Hepatocyte (in vitro differentiated cells): Measurements from ENCODE around the gene DTX1.

Source experiments
- CTCF ChIP-seq: fragments of 200-600 bp; sonication (generic); IDR thresholded peaks from 2 replicates; pipeline ENCODE4 v1.5.1; 2016; ENCODE audit warnings: antibody characterized with exemption, mild to moderate bottlenecking; ENCODE audit not compliant: poor library complexity
- EZH2 ChIP-seq: fragments of 200-600 bp; sonication (generic); IDR thresholded peaks from 2 replicates; pipeline ENCODE4 v1.6.1; 2016; ENCODE audit warnings: antibody characterized with exemption, mild to moderate bottlenecking, borderline replicate concordance
- EZH2phosphoT487 ChIP-seq: fragments of 200-600 bp; sonication (generic); IDR thresholded peaks from one replicate; pipeline ENCODE4 v1.6.1; 2018; ENCODE audit warnings: antibody characterized with exemption, mild to moderate bottlenecking, low read depth, moderate library complexity; ENCODE audit not compliant: unreplicated experiment, severe bottlenecking

GRCh38 chr12:113088037-113088436, 31.5 kb downstream of the DTX1 start:
- no peak for TF ChIP-seq CTCF
- TF ChIP-seq EZH2, result no peak
- no peak for TF ChIP-seq EZH2phosphoT487
